ENCODE data around the gene IQCM.

GRCh38 chr4:149552601-149553000, 263.0 kb downstream of the IQCM start:
- TF ChIP-seq ZFP3 (tag by site-specific recombination; IDR thresholded peaks at IDR 0.05; ENCODE audit: low read depth) (no peak), ZSCAN18 (tag by site-specific recombination; IDR thresholded peaks at IDR 0.05) (no peak), WT1 (tag by site-specific recombination; IDR thresholded peaks at IDR 0.05) (no peak), CTCF (tag by site-specific recombination; IDR thresholded peaks at IDR 0.05) (no peak), ZFP41 (tag by site-specific recombination; IDR thresholded peaks at IDR 0.05; ENCODE audit: borderline replicate concordance) (no peak), ZNF426 (tag by site-specific recombination; IDR thresholded peaks at IDR 0.05) (no peak), AEBP2 (tag by site-specific recombination; IDR thresholded peaks at IDR 0.05; ENCODE audit: borderline replicate concordance) (no peak), ZNF473 (tag by site-specific recombination; IDR thresholded peaks at IDR 0.05) (no peak)
